ELR (cell line): ENCODE measurements around the gene SNTG2.

Experiments
- DNase-seq: peaks from one replicate; pipeline ENCODE4 v3.0.0-alpha.2; 2015; ENCODE audit warnings: low read depth

The SNTG2 gene

GRCh38 chr2:926896-927295 lies 23.8 kb upstream of the SNTG2 start:
- DNase-seq, result no peak

GRCh38 chr2:929011-929735 lies 21.5 kb upstream of the SNTG2 start:
- DNase-seq, result no peak

- no peak for DNase-seq
Measured at GRCh38 chr2:929925-930324, 20.7 kb upstream of the SNTG2 start.

GRCh38 chr2:930935-931334 lies 19.7 kb upstream of the SNTG2 start:
- DNase-seq, result no peak

GRCh38 chr2:932320-933115 lies 18.1 kb upstream of the SNTG2 start:
- no peak for DNase-seq

GRCh38 chr2:933734-934295 lies 16.8 kb upstream of the SNTG2 start:
- no peak for DNase-seq

GRCh38 chr2:937530-937929 lies 13.1 kb upstream of the SNTG2 start:
- DNase-seq, result peak; percentile 33

- DNase-seq, result no peak
Measured at GRCh38 chr2:938181-939005, 12.3 kb upstream of the SNTG2 start.

- peak; percentile 19 for DNase-seq
Measured at GRCh38 chr2:939936-940601, 10.6 kb upstream of the SNTG2 start.

GRCh38 chr2:941871-942270 lies 8.8 kb upstream of the SNTG2 start:
- DNase-seq, result no peak

GRCh38 chr2:942775-943460 lies 7.7 kb upstream of the SNTG2 start:
- no peak for DNase-seq

GRCh38 chr2:943461-943797 lies 7.2 kb upstream of the SNTG2 start:
- no peak for DNase-seq

GRCh38 chr2:943821-944220 lies 6.8 kb upstream of the SNTG2 start:
- no peak for DNase-seq

- DNase-seq, result no peak
Measured at GRCh38 chr2:944693-945092, 6.0 kb upstream of the SNTG2 start.

- no peak for DNase-seq
Measured at GRCh38 chr2:945104-945503, 5.5 kb upstream of the SNTG2 start.

GRCh38 chr2:946073-946948 lies 4.3 kb upstream of the SNTG2 start:
- no peak for DNase-seq

- no peak for DNase-seq
Measured at GRCh38 chr2:949384-950079, 1.1 kb upstream of the SNTG2 start.

GRCh38 chr2:951224-952006 lies 766 bp downstream of the SNTG2 start:
- DNase-seq, result no peak

- no peak for DNase-seq
Measured at GRCh38 chr2:953408-953807, 2.8 kb downstream of the SNTG2 start.
